Mesodermal cell (in vitro differentiated cells): ENCODE results near the gene C17orf113.

Experiments
- H3K27ac ChIP-seq: 2 replicates; pipeline ENCODE4 v1.7.0; 2013; ENCODE audit warnings: mild to moderate bottlenecking, low read depth, low read length, moderate library complexity; ENCODE audit not compliant: severe bottlenecking
- H3K36me3 ChIP-seq: 2 replicates; pipeline ENCODE4 v1.7.1; 2013; ENCODE audit warnings: mild to moderate bottlenecking, low read length, moderate library complexity; ENCODE audit not compliant: control insufficient read depth, insufficient read depth
- H3K4me1 ChIP-seq: one replicate; pipeline ENCODE4 v1.7.1; 2013; ENCODE audit warnings: mild to moderate bottlenecking, low read length; ENCODE audit not compliant: insufficient read depth, control insufficient read depth, poor library complexity, severe bottlenecking
- H3K4me3 ChIP-seq: 2 replicates; pipeline ENCODE4 v1.7.0; 2013; ENCODE audit warnings: low read length, control low read depth, mild to moderate bottlenecking; ENCODE audit not compliant: insufficient read depth, poor library complexity, severe bottlenecking; ENCODE audit errors: extremely low read depth
- H3K9me3 ChIP-seq: 2 replicates; pipeline ENCODE4 v1.7.1; 2013; ENCODE audit warnings: mild to moderate bottlenecking, low read length, moderate library complexity; ENCODE audit not compliant: control insufficient read depth
- WGBS, 2 experiments: methylation state at CpG; one replicate each; pipeline ENCODE4 v1.1.5; 2013; ENCODE audit warnings: missing lambda C conversion rate in 2 of 2; ENCODE audit not compliant: insufficient coverage in 2 of 2; 5-methylcytosine and 5-hydroxymethylcytosine counted together

Gene C17orf113

DNA sequence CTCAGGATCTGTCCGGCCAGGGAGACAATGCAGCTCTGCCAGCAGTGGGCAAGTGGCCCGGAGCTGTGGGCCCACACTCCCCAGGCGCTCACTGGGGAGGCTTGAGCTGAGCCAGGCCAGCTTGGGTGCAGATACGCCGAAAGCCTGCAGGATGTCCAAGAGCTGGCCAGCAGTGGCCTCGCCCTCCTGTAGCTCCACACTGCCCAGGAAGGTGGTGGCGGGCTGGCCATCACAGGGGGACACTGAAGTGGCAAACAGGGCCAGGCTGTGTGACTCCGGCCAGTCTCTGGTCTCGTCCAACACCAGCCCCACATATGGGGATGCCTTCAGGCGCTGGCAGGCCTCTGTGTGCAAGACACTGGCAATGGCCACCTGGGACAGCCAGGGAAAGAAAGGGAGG is 9.6 kb downstream of the C17orf113 start:
- Histone ChIP-seq H3K27ac (no peak overlapping the region), H3K4me3 (no peak overlapping the region), H3K36me3 (no peaks in the 10 kb centered on the region), H3K4me1 (no peaks in the 10 kb centered on the region), H3K9me3 (no peaks in the 10 kb centered on the region)
- 93 to 98% methylated on average over 9 of the region's 10 CpGs for WGBS, 2 experiments

DNA sequence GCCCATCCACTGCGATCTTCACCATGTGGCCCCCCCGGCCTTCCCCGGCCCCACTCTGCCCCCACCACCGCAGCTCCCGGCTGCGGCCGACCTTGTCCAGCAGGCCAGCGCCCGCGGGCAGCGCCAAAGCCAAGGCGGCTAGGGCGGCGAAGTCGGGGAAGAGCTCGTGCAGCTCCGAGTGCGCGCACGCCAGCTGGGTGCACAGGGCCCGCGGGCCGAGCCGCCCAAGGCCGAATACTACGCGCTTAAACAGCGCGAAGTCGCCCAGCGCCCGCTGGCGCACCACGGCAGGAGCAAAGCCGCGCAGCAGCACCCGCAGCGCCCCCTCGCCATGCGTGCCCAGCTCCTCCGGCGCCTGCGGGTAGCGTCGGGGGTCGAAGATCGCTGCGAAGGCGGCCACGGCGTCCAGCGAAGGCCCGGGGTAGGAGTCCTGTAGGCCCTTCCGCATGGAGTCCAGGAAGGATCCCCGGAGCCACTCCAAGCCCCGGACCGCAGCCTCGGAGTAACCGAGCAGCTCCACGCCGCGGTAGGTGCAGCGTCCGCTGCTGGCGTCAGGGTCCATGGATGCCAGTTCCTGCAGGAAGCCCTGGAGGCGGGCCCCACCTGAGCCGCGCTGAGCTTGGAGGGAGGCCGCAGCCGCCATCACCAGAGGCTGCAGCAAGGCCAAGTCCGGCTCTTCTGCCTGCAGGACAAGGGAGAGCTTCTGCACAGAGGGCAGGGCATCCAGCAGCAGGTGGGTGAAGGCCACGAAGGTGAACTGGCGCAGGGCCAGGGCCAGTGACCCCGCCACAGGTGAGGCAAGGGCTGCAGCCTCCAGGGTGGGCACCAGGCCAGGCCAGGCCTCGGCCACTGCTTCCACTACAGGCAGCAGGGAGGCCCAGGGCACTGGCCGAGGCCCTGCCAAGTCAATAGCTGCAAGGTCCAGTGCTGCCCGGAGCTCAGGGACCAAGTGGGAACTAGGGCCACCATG is 10.3 kb downstream of the C17orf113 start:
- H3K4me1 ChIP-seq, result no peaks in the 10 kb centered on the region
- 96 to 97% methylated on average over 68 to 71 of the region's 77 CpGs for WGBS, 2 experiments
- no peak overlapping the region for H3K27ac ChIP-seq
- no peaks in the 10 kb centered on the region for H3K9me3 ChIP-seq
- no peak overlapping the region for H3K4me3 ChIP-seq
- no peaks in the 10 kb centered on the region for H3K36me3 ChIP-seq

DNA sequence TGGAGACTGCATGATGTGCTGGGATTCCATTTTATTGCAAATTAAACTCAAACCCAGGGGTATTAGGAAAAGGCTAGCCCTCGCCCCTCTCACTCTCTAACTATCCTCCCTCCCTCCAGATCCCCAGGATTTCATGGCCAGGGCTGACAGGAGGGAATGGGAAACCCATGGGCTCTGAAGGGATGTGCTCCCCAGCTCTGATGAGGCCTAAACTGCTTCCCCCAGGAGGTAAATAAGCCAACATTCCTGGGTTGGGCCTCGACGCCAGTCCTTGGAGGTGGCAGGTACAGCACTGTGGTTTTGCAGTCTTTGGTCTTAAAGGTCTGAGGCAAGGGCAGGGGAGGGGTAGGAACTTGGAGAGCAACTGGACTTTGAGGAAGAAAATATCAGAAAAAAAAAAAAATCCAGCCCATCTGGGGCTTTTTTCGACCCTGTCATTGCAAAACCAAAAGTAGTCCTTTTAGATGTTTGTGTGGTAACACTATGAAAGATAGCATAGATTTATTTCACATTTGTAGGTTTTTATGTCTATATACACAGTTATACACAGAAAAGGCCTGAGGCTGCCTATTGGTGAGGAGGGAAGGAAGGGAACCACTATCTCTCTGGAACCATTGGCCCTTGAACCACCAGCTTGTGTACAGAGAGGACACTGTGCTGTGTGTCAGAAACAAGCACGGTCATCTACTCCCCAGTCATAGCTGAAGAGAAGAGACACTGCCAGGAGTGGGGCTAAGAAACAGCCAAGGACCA is 12.0 kb downstream of the C17orf113 start:
- no peak overlapping the region for H3K27ac ChIP-seq

DNA sequence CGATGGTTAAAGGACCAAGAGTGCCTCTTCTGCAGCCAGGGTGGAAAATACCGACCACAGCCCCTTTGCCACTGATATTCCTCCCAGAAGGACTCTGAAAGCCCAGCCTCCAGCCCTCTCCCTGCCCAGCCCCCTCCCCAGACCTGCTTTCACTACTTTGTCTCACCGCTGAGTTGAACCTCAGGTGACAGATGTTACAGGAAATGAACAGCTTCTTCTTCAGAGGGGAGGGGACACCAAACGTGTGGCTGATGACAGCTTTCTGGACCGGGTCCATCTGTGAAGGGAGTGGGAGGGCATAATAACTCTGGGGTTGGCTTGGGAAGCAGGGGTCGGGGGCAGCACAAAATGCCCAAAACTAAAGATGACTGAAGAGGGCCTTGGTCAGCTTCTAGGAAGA is 16.3 kb downstream of the C17orf113 start:
- H3K27ac ChIP-seq, result no peak overlapping the region
- no peaks in the 10 kb centered on the region for H3K4me1 ChIP-seq
- no peak overlapping the region for H3K4me3 ChIP-seq
- 52 to 58% methylated on average over 4 to 6 of the region's 6 CpGs for WGBS, 2 experiments
- H3K9me3 ChIP-seq, result no peaks in the 10 kb centered on the region
- no peaks in the 10 kb centered on the region for H3K36me3 ChIP-seq

More for the DNA sequence above, 12.0 kb downstream of the C17orf113 start:
- H3K36me3 ChIP-seq, result no peaks in the 10 kb centered on the region
- 62% methylated on average over 2 to 4 of the region's 5 CpGs for WGBS, 2 experiments
- no peaks in the 10 kb centered on the region for H3K9me3 ChIP-seq
- H3K4me1 ChIP-seq, result no peaks in the 10 kb centered on the region
- no peak overlapping the region for H3K4me3 ChIP-seq

DNA sequence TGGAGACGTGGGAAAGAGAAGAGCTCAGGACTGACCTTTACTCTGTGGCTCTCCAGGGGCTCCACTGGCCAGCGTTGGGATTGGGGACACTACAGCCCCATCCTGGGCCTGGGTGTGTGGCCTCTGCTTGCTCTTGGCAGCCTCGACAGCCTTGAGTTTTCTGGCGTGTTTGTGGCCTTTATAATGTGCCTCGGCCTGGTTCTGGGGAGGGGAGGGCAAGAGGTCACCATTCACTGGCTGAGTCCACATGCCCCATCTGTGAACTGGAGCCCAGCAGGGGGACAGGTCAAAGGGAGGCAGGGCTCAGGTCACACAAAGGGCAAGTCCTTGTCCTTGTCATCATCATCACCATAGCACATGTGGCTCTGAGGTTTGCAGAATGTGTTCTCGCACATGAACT is 18.8 kb downstream of the C17orf113 start:
- Histone ChIP-seq H3K9me3 (no peaks in the 10 kb centered on the region), H3K4me3 (no peak overlapping the region), H3K27ac (no peak overlapping the region), H3K4me1 (peaks cover 18% of the 10 kb centered on the region), H3K36me3 (no peaks in the 10 kb centered on the region)
- 78 to 82% methylated on average over 3 to 5 of the region's 6 CpGs for WGBS, 2 experiments

DNA sequence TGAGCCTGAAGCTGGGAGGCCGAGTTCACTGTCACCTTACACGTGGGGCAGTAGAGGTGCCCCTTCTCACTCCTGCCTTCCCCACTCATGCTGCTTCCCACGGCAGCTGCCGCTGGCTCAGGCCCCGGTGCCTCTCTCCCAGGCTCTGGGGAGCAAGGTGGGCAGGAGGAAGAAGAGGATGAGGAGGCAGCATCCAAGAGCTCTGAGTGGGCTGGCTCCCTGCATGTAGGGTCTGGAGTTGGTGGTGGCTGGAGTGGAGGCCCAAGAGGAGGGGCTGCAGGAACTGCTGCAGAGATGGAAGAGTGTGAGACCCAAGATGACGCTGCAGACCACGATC is 21.6 kb downstream of the C17orf113 start:
- Histone ChIP-seq H3K9me3 (no peaks in the 10 kb centered on the region), H3K27ac (no peak overlapping the region), H3K4me3 (no peak overlapping the region), H3K4me1 (peaks cover 37% of the 10 kb centered on the region), H3K36me3 (peaks cover 15% of the 10 kb centered on the region)
- WGBS, 2 experiments, result 71 to 95% methylated on average over 3 to 6 of the region's 7 CpGs

DNA sequence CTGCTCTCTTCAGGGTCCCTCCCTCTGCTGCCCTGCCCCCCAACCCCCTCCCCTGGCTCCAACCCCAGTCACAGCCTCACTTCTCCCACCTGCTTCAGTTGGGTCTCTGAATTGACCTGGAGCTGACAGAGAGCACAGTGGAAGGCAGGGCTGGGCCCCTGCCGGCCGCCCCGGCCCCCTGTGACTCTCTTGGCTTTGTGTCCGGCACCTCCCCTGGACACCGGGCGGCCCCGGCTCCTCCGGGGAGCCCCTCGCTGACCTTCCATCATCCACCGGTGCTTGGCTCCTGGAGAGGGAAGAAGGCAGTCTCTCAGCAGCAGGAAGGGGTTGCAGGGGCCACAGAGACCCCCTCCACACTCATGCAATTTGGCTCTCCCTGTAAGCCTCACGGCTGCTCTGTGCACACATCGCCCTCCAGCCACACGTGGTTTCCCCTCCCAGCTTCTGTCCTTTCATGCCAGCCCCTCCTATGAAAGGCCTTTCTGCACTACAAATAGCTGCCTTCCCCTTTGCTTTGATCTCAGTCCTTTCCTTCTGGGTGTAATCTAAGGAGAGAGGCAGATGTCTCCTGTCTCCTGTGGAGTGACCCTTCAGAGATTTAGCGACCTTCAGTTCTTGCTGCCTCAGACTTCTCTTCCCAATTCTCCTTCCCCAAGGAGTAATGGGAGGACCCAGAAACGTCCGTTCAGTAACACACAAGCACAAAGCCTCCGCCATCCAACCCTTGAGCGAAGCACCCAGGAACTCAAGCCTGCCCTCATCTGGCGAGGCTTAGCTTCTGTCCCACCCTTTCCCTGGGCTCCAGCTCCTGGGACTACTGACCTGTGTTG is 22.2 kb downstream of the C17orf113 start:
- Histone ChIP-seq H3K4me3 (no peak overlapping the region), H3K36me3 (peaks cover 21% of the 10 kb centered on the region), H3K27ac (no peak overlapping the region), H3K4me1 (peaks cover 42% of the 10 kb centered on the region), H3K9me3 (no peaks in the 10 kb centered on the region)
- WGBS, 2 experiments, result 40 to 47% methylated on average over 11 to 16 of the region's 19 CpGs

DNA sequence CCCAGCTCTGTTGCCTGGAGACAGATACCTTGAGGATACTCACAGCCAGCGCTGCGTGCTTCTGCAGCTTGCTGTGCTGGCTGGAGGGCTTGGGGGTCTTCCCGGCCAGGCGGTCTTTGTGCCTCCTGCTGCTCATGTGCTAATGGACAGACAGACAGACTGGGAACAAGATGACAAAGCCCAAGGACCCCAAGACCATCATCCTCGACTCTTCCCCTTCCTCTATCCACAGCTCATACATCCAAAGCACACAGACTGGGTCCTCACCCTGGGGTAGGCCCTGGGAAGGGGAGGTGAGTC is 22.9 kb downstream of the C17orf113 start:
- H3K27ac ChIP-seq, result no peak overlapping the region
- H3K4me3 ChIP-seq, result no peak overlapping the region
- 65% methylated on average over 4 of the region's 5 CpGs; no CpG with 5 or more reads in 1 of the 2 experiments for WGBS, 2 experiments
- H3K4me1 ChIP-seq, result peaks cover 42% of the 10 kb centered on the region
- peaks cover 27% of the 10 kb centered on the region for H3K36me3 ChIP-seq
- H3K9me3 ChIP-seq, result no peaks in the 10 kb centered on the region

DNA sequence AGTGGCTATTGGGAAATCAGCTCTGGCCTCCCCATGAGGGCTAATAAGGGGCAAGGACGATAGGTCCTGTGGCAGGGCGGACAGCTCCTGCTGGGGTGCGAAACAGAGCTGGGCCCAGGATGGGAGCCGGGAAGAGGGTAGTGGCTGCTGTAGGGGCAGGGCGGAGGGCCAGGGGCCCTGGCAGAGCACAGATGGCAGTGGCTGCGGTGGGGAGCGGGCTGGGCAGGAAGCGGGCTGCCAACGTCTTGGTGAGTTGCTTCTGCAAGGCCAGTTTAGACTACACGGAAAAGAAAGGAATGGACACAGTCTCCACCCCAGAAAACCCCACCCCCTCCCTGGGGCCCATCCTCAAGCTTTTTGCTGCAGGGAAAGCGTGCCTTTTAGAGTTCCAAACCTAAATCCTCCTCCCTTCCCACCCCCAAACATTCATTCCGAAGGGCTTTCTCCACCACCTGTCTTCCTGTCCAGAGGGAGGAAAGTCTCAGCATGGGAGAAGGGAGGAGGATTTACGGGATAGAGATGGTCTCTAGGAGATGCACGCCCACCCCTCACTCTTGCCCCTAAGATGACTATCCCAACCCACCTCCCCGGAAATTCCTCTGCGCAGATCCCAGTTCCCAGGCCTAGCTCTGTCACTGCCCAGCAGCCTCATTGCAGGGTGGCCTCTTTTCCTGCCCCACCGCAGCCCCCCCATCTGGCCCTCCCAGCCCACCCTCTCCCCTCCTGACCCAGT is 23.4 kb downstream of the C17orf113 start:
- H3K27ac ChIP-seq, result no peak overlapping the region
- WGBS, 2 experiments, result 67 to 75% methylated on average over 9 to 13 of the region's 17 CpGs
- no peaks in the 10 kb centered on the region for H3K9me3 ChIP-seq
- peaks cover 42% of the 10 kb centered on the region for H3K4me1 ChIP-seq
- no peak overlapping the region for H3K4me3 ChIP-seq
- H3K36me3 ChIP-seq, result peaks cover 32% of the 10 kb centered on the region

DNA sequence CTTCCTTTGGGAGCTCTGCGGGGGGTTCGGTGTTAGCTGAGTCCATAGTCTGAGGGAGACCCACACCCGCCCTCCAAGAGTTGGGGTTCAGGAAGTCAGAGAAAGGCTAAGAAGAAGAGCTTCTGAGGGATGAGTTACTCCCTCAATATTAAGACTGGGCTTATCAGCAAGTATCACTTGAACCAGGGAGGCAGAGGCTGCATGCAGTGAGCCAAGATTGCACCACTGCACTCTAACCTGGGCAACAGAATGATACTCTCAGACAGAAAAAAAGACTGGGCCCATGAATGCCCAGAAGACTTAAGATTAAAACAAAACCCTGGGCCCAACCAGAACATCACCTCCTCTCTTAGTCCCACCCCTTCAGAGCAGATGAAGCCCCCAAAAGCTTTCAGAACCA is 24.5 kb downstream of the C17orf113 start:
- 89% methylated on average over 3 of the region's 3 CpGs; no CpG with 5 or more reads in 1 of the 2 experiments for WGBS, 2 experiments
- Histone ChIP-seq H3K9me3 (no peaks in the 10 kb centered on the region), H3K4me1 (peaks cover 44% of the 10 kb centered on the region), H3K27ac (no peak overlapping the region), H3K4me3 (no peak overlapping the region), H3K36me3 (peaks cover 39% of the 10 kb centered on the region)
